WTC11 (cell line): ENCODE results near the gene RASA1.

Source experiments
- ATF1 ChIP-seq: sonication (generic); formaldehyde crosslinking; IDR thresholded peaks from 2 replicates; pipeline ENCODE4 v1.8.1; 2023; ENCODE audit warnings: mild to moderate bottlenecking, moderate library complexity, missing genetic modification reagents
- CREB1 ChIP-seq: sonication (generic); formaldehyde crosslinking; IDR thresholded peaks from 2 replicates; pipeline ENCODE4 v1.8.0; 2023; ENCODE audit warnings: mild to moderate bottlenecking, missing genetic modification reagents
- CTCF ChIP-seq: fragments of 200-600 bp; IDR thresholded peaks from 2 replicates; pipeline ENCODE4 v1.8.0; 2022; ENCODE audit warnings: antibody characterized with exemption
- ESRRA ChIP-seq: sonication (generic); formaldehyde crosslinking; IDR thresholded peaks from 2 replicates; pipeline ENCODE4 v1.8.1; 2022; ENCODE audit warnings: mild to moderate bottlenecking, missing genetic modification reagents, borderline replicate concordance
- MAX ChIP-seq: sonication (generic); formaldehyde crosslinking; IDR thresholded peaks from 2 replicates; pipeline ENCODE4 v1.8.0; 2022; ENCODE audit warnings: mild to moderate bottlenecking, missing genetic modification reagents
- NFE2L1 ChIP-seq: sonication (generic); formaldehyde crosslinking; IDR thresholded peaks from 2 replicates; pipeline ENCODE4 v1.8.1; 2023; ENCODE audit warnings: missing genetic modification reagents
- NFYB ChIP-seq: sonication (generic); formaldehyde crosslinking; conservative IDR thresholded peaks from 2 replicates; pipeline ENCODE4 v1.8.0; 2022; ENCODE audit warnings: low read depth, missing genetic modification reagents
- SMAD3 ChIP-seq: sonication (generic); formaldehyde crosslinking; IDR thresholded peaks from 2 replicates; pipeline ENCODE4 v1.8.0; 2022; ENCODE audit warnings: missing genetic modification reagents, mild to moderate bottlenecking, borderline replicate concordance
- SMAD4 ChIP-seq: sonication (generic); formaldehyde crosslinking; IDR thresholded peaks from 2 replicates; pipeline ENCODE4 v1.8.0; 2022; ENCODE audit warnings: mild to moderate bottlenecking, missing genetic modification reagents
- TCF7 ChIP-seq: sonication (generic); formaldehyde crosslinking; IDR thresholded peaks from 2 replicates; pipeline ENCODE4 v1.8.0; 2022; ENCODE audit warnings: mild to moderate bottlenecking, low read depth, missing genetic modification reagents, moderate library complexity
- ZMAT4 ChIP-seq: fragments of 250-450 bp; sonication (Bioruptor Pico); IDR thresholded peaks from 2 replicates; pipeline ENCODE4 v1.9.0; 2021; ENCODE audit warnings: mild to moderate bottlenecking
- ZNF121 ChIP-seq: sonication (generic); formaldehyde crosslinking; IDR thresholded peaks from 2 replicates; pipeline ENCODE4 v1.8.0; 2023; ENCODE audit warnings: missing genetic modification reagents
- ZNF263 ChIP-seq: sonication (generic); formaldehyde crosslinking; IDR thresholded peaks from 2 replicates; pipeline ENCODE4 v1.8.1; 2022; ENCODE audit warnings: low read depth, mild to moderate bottlenecking, moderate library complexity, missing genetic modification reagents

GRCh38 chr5:87432460-87432859 is 164.8 kb downstream of the RASA1 start:
- TF ChIP-seq ZMAT4 (CRISPR knock-in tag): no peak
- no peak for TF ChIP-seq CTCF
- TF ChIP-seq ZNF263 (CRISPR knock-in tag): no peak
- no peak for TF ChIP-seq NFE2L1 (CRISPR knock-in tag)
- TF ChIP-seq SMAD3 (CRISPR knock-in tag): no peak
- no peak for TF ChIP-seq ZNF121 (CRISPR knock-in tag)
- no peak for TF ChIP-seq ATF1 (CRISPR knock-in tag)
- TF ChIP-seq CREB1 (CRISPR knock-in tag): no peak
- no peak for TF ChIP-seq TCF7 (CRISPR knock-in tag)
- TF ChIP-seq MAX (CRISPR knock-in tag): no peak
- TF ChIP-seq SMAD4: no peak
- TF ChIP-seq ESRRA (CRISPR knock-in tag): no peak
- no peak for TF ChIP-seq NFYB (CRISPR knock-in tag)
